HEK293 (cell line): ENCODE data around the gene SHISA9.

Source experiments
- KLF1 ChIP-seq: fragments of 450-650 bp; formaldehyde crosslinking; IDR thresholded peaks from 2 replicates; pipeline ENCODE4 v1.5.1; 2016; ENCODE audit warnings: missing biosample characterization, missing genetic modification characterization
- SP2 ChIP-seq: fragments of 450-650 bp; formaldehyde crosslinking; IDR thresholded peaks from 2 replicates; pipeline ENCODE4 v1.5.1; 2016; ENCODE audit warnings: missing biosample characterization, missing genetic modification characterization
- SP7 ChIP-seq: fragments of 450-650 bp; formaldehyde crosslinking; IDR thresholded peaks from 2 replicates; pipeline ENCODE4 v1.5.1; 2016; ENCODE audit warnings: missing biosample characterization, missing genetic modification characterization
- YY1 ChIP-seq: fragments of 450-650 bp; formaldehyde crosslinking; IDR thresholded peaks from 2 replicates; pipeline ENCODE4 v1.5.1; 2018; ENCODE audit warnings: missing biosample characterization, missing genetic modification characterization
- YY2 ChIP-seq: fragments of 450-650 bp; formaldehyde crosslinking; IDR thresholded peaks from 2 replicates; pipeline ENCODE4 v1.5.1; 2016; ENCODE audit warnings: missing biosample characterization, missing genetic modification characterization
- ZNF133 ChIP-seq: fragments of 450-650 bp; formaldehyde crosslinking; IDR thresholded peaks from 2 replicates; pipeline ENCODE4 v1.5.1; 2016; ENCODE audit warnings: missing biosample characterization, missing genetic modification characterization
- ZNF19 ChIP-seq: fragments of 450-650 bp; formaldehyde crosslinking; IDR thresholded peaks from 2 replicates; pipeline ENCODE4; 2016; ENCODE audit warnings: missing biosample characterization, missing genetic modification characterization, low read depth
- ZNF302 ChIP-seq: fragments of 450-650 bp; formaldehyde crosslinking; IDR thresholded peaks from 2 replicates; pipeline ENCODE4 v1.5.1; 2016; ENCODE audit warnings: missing biosample characterization, missing genetic modification characterization, low read depth
- ZNF521 ChIP-seq: fragments of 450-650 bp; formaldehyde crosslinking; IDR thresholded peaks from 2 replicates; pipeline ENCODE4 v1.5.1; 2017; ENCODE audit warnings: missing biosample characterization, mild to moderate bottlenecking, missing genetic modification characterization
- ZNF549 ChIP-seq: fragments of 450-650 bp; IDR thresholded peaks from 2 replicates; pipeline ENCODE4 v1.5.1; 2018; ENCODE audit warnings: missing biosample characterization, missing genetic modification characterization, mild to moderate bottlenecking, inconsistent platforms, moderate library complexity
- ZNF776 ChIP-seq: fragments of 450-650 bp; formaldehyde crosslinking; IDR thresholded peaks from 2 replicates; pipeline ENCODE4 v1.5.0; 2017; ENCODE audit warnings: missing biosample characterization, missing genetic modification characterization, borderline replicate concordance
- TF ChIP-seq, protein P1 (sequence below): fragments of 450-650 bp; formaldehyde crosslinking; IDR thresholded peaks from 2 replicates; pipeline ENCODE4 v1.5.1; 2016; ENCODE audit warnings: missing biosample characterization, missing genetic modification characterization
- TF ChIP-seq, protein P2 (sequence below): fragments of 450-650 bp; formaldehyde crosslinking; IDR thresholded peaks from 2 replicates; pipeline ENCODE4 v1.5.1; 2017; ENCODE audit warnings: missing biosample characterization, missing genetic modification characterization
- TF ChIP-seq, protein P3 (sequence below): fragments of 450-650 bp; formaldehyde crosslinking; IDR thresholded peaks from 2 replicates; pipeline ENCODE4 v1.5.1; 2017; ENCODE audit warnings: missing biosample characterization, missing genetic modification characterization

DNA sequence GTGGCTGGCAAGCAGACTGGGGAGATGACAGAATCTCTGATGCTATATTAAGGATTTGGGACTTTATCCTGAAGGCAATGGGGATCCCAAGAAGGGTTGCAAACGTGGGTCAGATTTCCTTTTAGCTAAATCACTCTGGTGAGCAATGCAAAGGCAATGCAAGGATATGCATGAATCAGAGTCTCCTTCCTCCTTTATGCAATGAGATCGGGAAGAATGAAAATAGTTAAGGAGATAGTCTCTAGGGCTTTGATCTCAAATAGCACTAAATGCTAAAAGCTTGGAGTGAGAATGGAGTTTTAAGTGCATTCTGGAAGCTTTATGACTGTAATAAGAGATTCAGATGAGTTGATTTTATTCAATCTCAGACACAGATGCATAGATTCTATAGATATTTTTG lies 27.2 kb upstream of the SHISA9 start:
- no peak for TF ChIP-seq YY1 (tag by site-specific recombination)
- TF ChIP-seq ZNF19 (tag by site-specific recombination): no peak
- TF ChIP-seq, protein P1, sequence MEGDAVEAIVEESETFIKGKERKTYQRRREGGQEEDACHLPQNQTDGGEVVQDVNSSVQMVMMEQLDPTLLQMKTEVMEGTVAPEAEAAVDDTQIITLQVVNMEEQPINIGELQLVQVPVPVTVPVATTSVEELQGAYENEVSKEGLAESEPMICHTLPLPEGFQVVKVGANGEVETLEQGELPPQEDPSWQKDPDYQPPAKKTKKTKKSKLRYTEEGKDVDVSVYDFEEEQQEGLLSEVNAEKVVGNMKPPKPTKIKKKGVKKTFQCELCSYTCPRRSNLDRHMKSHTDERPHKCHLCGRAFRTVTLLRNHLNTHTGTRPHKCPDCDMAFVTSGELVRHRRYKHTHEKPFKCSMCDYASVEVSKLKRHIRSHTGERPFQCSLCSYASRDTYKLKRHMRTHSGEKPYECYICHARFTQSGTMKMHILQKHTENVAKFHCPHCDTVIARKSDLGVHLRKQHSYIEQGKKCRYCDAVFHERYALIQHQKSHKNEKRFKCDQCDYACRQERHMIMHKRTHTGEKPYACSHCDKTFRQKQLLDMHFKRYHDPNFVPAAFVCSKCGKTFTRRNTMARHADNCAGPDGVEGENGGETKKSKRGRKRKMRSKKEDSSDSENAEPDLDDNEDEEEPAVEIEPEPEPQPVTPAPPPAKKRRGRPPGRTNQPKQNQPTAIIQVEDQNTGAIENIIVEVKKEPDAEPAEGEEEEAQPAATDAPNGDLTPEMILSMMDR: no peak
- no peak for TF ChIP-seq ZNF549 (tag by site-specific recombination)
- TF ChIP-seq ZNF302: no peak
- TF ChIP-seq ZNF521: no peak
- TF ChIP-seq ZNF133 (tag by site-specific recombination): no peak
- TF ChIP-seq, protein P2, sequence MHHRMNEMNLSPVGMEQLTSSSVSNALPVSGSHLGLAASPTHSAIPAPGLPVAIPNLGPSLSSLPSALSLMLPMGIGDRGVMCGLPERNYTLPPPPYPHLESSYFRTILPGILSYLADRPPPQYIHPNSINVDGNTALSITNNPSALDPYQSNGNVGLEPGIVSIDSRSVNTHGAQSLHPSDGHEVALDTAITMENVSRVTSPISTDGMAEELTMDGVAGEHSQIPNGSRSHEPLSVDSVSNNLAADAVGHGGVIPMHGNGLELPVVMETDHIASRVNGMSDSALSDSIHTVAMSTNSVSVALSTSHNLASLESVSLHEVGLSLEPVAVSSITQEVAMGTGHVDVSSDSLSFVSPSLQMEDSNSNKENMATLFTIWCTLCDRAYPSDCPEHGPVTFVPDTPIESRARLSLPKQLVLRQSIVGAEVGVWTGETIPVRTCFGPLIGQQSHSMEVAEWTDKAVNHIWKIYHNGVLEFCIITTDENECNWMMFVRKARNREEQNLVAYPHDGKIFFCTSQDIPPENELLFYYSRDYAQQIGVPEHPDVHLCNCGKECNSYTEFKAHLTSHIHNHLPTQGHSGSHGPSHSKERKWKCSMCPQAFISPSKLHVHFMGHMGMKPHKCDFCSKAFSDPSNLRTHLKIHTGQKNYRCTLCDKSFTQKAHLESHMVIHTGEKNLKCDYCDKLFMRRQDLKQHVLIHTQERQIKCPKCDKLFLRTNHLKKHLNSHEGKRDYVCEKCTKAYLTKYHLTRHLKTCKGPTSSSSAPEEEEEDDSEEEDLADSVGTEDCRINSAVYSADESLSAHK (tag by site-specific recombination): no peak
- no peak for TF ChIP-seq YY2 (tag by site-specific recombination)
- no peak for TF ChIP-seq SP2
- no peak for TF ChIP-seq SP7
- TF ChIP-seq ZNF776 (tag by site-specific recombination): no peak
- TF ChIP-seq, protein P3, sequence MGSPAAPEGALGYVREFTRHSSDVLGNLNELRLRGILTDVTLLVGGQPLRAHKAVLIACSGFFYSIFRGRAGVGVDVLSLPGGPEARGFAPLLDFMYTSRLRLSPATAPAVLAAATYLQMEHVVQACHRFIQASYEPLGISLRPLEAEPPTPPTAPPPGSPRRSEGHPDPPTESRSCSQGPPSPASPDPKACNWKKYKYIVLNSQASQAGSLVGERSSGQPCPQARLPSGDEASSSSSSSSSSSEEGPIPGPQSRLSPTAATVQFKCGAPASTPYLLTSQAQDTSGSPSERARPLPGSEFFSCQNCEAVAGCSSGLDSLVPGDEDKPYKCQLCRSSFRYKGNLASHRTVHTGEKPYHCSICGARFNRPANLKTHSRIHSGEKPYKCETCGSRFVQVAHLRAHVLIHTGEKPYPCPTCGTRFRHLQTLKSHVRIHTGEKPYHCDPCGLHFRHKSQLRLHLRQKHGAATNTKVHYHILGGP (tag by site-specific recombination): no peak
- TF ChIP-seq KLF1: no peak
